ENCODE data around the gene LCE7A.

Gene LCE7A

DNA sequence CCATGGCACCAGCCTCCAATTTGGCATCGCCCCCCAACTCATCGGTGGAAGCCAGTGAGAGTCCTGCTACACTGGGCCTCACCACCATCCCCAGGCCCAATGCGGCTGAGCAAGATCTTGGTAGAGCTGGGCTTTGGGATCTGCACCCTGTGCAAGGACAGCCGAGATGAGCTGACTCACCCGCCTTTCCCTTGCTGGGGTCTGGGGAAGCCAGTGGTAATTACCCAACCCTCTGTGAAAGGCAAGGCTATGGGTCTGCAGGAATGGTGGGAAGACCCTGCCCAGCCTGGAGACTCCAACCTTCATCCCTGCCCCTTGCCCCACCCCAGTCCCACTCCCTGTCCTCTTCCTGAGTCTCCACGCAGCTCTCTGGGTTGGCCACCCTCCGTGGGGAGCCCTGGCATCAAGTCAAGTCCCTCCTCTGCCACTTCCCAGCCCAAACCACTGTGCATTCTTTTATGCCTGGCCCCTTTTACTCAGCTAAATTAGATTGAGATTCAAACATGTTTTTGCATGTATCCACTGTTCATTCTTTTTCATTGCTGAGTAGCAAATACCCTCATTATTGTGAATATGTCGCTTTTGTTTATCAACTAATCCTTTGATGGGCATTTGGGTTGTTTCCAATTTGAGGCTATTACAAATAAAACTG, 27.1 kb downstream of the LCE7A start:
- Histone ChIP-seq H3K9ac (ENCODE audit: low read length) (no peak overlapping the region), H4K20me1 (ENCODE audit: insufficient read depth, low read length) (no peaks in the 10 kb centered on the region), H3K4me3 (ENCODE audit: low read depth, low read length, poor library complexity, severe bottlenecking) (no peak overlapping the region), H3K9me3 (ENCODE audit: low read length) (no peaks in the 10 kb centered on the region), H3F3A (ENCODE audit: insufficient read depth, low read length) (no peaks in the 10 kb centered on the region), H2AFZ (ENCODE audit: low read length) (no peak overlapping the region), H3K9me2 (ENCODE audit: low read depth, low read length) (no peaks in the 10 kb centered on the region), H3K27me3 (ENCODE audit: insufficient read depth, low read length) (no peaks in the 10 kb centered on the region), H3K4me1 (ENCODE audit: insufficient read depth, low read length, severe bottlenecking) (no peaks in the 10 kb centered on the region), H3K4me2 (ENCODE audit: low read length) (no peak overlapping the region), H3K79me2 (ENCODE audit: insufficient read depth, low read length) (no peaks in the 10 kb centered on the region), H3K27ac (ENCODE audit: low read depth, low read length, poor library complexity, severe bottlenecking) (no peak overlapping the region), H3K36me3 (ENCODE audit: insufficient read depth, low read length) (no peaks in the 10 kb centered on the region)
- TF ChIP-seq EZH2 (IDR thresholded peaks at IDR 0.05; ENCODE audit: borderline replicate concordance, low read length): no peak
- TF ChIP-seq, protein P1, sequence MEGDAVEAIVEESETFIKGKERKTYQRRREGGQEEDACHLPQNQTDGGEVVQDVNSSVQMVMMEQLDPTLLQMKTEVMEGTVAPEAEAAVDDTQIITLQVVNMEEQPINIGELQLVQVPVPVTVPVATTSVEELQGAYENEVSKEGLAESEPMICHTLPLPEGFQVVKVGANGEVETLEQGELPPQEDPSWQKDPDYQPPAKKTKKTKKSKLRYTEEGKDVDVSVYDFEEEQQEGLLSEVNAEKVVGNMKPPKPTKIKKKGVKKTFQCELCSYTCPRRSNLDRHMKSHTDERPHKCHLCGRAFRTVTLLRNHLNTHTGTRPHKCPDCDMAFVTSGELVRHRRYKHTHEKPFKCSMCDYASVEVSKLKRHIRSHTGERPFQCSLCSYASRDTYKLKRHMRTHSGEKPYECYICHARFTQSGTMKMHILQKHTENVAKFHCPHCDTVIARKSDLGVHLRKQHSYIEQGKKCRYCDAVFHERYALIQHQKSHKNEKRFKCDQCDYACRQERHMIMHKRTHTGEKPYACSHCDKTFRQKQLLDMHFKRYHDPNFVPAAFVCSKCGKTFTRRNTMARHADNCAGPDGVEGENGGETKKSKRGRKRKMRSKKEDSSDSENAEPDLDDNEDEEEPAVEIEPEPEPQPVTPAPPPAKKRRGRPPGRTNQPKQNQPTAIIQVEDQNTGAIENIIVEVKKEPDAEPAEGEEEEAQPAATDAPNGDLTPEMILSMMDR (IDR thresholded peaks at IDR 0.05; ENCODE audit: low read length): no peak

DNA sequence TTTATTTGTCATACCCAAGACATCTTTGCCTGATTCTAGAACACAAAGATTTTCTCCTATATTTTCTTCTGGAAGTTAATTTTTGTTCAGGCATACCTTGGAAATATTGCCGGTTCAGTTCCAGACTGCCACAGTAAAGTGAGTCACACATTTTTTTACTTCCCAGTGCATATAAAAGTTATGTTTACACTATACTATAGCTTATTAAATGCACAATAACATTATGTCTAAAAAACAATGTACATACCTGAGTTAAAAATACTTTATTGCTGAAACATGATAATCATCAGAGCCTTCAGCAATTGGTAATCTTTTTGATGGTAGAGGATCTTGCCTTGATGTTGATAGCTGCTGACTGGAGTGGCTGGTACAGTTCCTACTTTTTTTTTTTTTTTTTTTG, 28.3 kb downstream of the LCE7A start:
- H3K4me1 ChIP-seq (ENCODE audit: insufficient read depth, low read length, severe bottlenecking): no peaks in the 10 kb centered on the region
- no peak overlapping the region for H2AFZ ChIP-seq (ENCODE audit: low read length)
- H4K20me1 ChIP-seq (ENCODE audit: insufficient read depth, low read length): no peaks in the 10 kb centered on the region
- H3K36me3 ChIP-seq (ENCODE audit: insufficient read depth, low read length): no peaks in the 10 kb centered on the region
- H3K9me2 ChIP-seq (ENCODE audit: low read depth, low read length): no peaks in the 10 kb centered on the region
- no peaks in the 10 kb centered on the region for H3K79me2 ChIP-seq (ENCODE audit: insufficient read depth, low read length)
- H3K27ac ChIP-seq (ENCODE audit: low read depth, low read length, poor library complexity, severe bottlenecking): no peak overlapping the region
- no peak overlapping the region for H3K4me3 ChIP-seq (ENCODE audit: low read depth, low read length, poor library complexity, severe bottlenecking)
- H3K9ac ChIP-seq (ENCODE audit: low read length): no peak overlapping the region
- TF ChIP-seq EZH2 (IDR thresholded peaks at IDR 0.05; ENCODE audit: borderline replicate concordance, low read length): no peak
- TF ChIP-seq, protein P1 (IDR thresholded peaks at IDR 0.05; ENCODE audit: low read length): no peak
- H3F3A ChIP-seq (ENCODE audit: insufficient read depth, low read length): no peaks in the 10 kb centered on the region
- H3K9me3 ChIP-seq (ENCODE audit: low read length): no peaks in the 10 kb centered on the region
- no peaks in the 10 kb centered on the region for H3K27me3 ChIP-seq (ENCODE audit: insufficient read depth, low read length)
- H3K4me2 ChIP-seq (ENCODE audit: low read length): no peak overlapping the region

DNA sequence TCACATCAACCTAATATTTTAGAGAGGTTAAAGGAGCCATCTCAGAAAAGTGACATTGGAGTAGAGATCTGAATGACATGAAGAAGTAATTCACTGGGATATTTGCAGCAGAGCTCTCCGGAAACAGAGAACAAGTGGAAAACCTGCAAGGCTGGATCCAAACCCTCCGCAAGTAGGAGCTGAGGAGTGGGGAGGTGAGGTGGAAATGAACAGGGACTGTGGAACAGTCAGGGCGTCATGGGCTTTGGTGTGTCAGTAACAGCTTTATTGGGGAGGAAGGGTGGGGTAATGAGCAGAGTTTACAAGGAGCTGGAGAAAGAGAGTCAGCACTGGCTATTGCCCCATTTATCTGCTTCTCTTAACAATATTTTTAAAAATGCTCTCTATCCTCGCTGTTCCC, 39.2 kb downstream of the LCE7A start:
- H3K4me3 ChIP-seq (ENCODE audit: low read depth, low read length, poor library complexity, severe bottlenecking): no peak overlapping the region
- H3K36me3 ChIP-seq (ENCODE audit: insufficient read depth, low read length): no peaks in the 10 kb centered on the region
- TF ChIP-seq EZH2 (IDR thresholded peaks at IDR 0.05; ENCODE audit: borderline replicate concordance, low read length): no peak
- TF ChIP-seq, protein P1 (IDR thresholded peaks at IDR 0.05; ENCODE audit: low read length): no peak
- H3K9me3 ChIP-seq (ENCODE audit: low read length): no peaks in the 10 kb centered on the region
- H3K4me1 ChIP-seq (ENCODE audit: insufficient read depth, low read length, severe bottlenecking): no peaks in the 10 kb centered on the region
- H3K4me2 ChIP-seq (ENCODE audit: low read length): no peak overlapping the region
- no peak overlapping the region for H2AFZ ChIP-seq (ENCODE audit: low read length)
- H4K20me1 ChIP-seq (ENCODE audit: insufficient read depth, low read length): no peaks in the 10 kb centered on the region
- no peaks in the 10 kb centered on the region for H3K9me2 ChIP-seq (ENCODE audit: low read depth, low read length)
- no peaks in the 10 kb centered on the region for H3K79me2 ChIP-seq (ENCODE audit: insufficient read depth, low read length)
- no peaks in the 10 kb centered on the region for H3F3A ChIP-seq (ENCODE audit: insufficient read depth, low read length)
- H3K27ac ChIP-seq (ENCODE audit: low read depth, low read length, poor library complexity, severe bottlenecking): no peak overlapping the region
- no peaks in the 10 kb centered on the region for H3K27me3 ChIP-seq (ENCODE audit: insufficient read depth, low read length)
- H3K9ac ChIP-seq (ENCODE audit: low read length): no peak overlapping the region

Measured in OCI-LY1 (cell line).